Ishikawa (cell line): Measurements from ENCODE around the gene LPCAT1.

ENCODE experiments used
- CEBPB ChIP-seq: IDR thresholded peaks from 2 replicates; pipeline ENCODE4 v1.6.1; 2012
- CREB1 ChIP-seq: IDR thresholded peaks from 2 replicates; pipeline ENCODE4 v1.6.1; 2012; ENCODE audit warnings: low read depth
- EGR1 ChIP-seq: IDR thresholded peaks from 2 replicates; pipeline ENCODE4 v1.6.1; 2012
- EP300 ChIP-seq: IDR thresholded peaks from 2 replicates; pipeline ENCODE4 v1.6.1; 2012; ENCODE audit warnings: borderline replicate concordance
- FOXM1 ChIP-seq: IDR thresholded peaks from 2 replicates; pipeline ENCODE4 v1.6.1; 2012; ENCODE audit warnings: low read depth, borderline replicate concordance
- MAX ChIP-seq: IDR thresholded peaks from 2 replicates; pipeline ENCODE4 v1.6.1; 2012
- NFIC ChIP-seq: IDR thresholded peaks from 2 replicates; pipeline ENCODE4 v1.6.1; 2012
- RAD21 ChIP-seq: IDR thresholded peaks from 2 replicates; pipeline ENCODE4 v1.6.1; 2012; ENCODE audit warnings: low read depth
- REST ChIP-seq: IDR thresholded peaks from 2 replicates; pipeline ENCODE4 v1.6.1; 2012; ENCODE audit warnings: low read depth, mild to moderate bottlenecking
- TAF1 ChIP-seq: IDR thresholded peaks from 2 replicates; pipeline ENCODE4 v1.6.1; 2012; ENCODE audit warnings: low read depth, mild to moderate bottlenecking
- TCF12 ChIP-seq: IDR thresholded peaks from 2 replicates; pipeline ENCODE4 v1.6.1; 2012; ENCODE audit warnings: low read depth
- TEAD4 ChIP-seq: IDR thresholded peaks from 2 replicates; pipeline ENCODE4 v1.6.1; 2012
- USF1 ChIP-seq: IDR thresholded peaks from 2 replicates; pipeline ENCODE4 v1.6.1; 2012
- YY1 ChIP-seq: IDR thresholded peaks from 2 replicates; pipeline ENCODE4 v1.6.1; 2012; ENCODE audit warnings: low read depth
- ZBTB7A ChIP-seq: IDR thresholded peaks from 2 replicates; pipeline ENCODE4 v1.6.1; 2012; ENCODE audit warnings: low read depth

LPCAT1 gene

GRCh38 chr5:1492757-1493156 is 31.0 kb downstream of the LPCAT1 start:
- TF ChIP-seq CREB1 (no peak), REST (no peak), NFIC (no peak), TEAD4 (no peak), RAD21 (no peak), YY1 (no peak), ZBTB7A (no peak), TAF1 (no peak), CEBPB (no peak), MAX (no peak), TCF12 (no peak), USF1 (no peak), FOXM1 (no peak), EP300 (no peak), EGR1 (no peak)

- no peak for TF ChIP-seq EP300
- no peak for TF ChIP-seq CREB1
- no peak for TF ChIP-seq USF1
- no peak for TF ChIP-seq TAF1
- TF ChIP-seq ZBTB7A = no peak
- TF ChIP-seq REST = no peak
- TF ChIP-seq EGR1 = no peak
- no peak for TF ChIP-seq MAX
- TF ChIP-seq CEBPB = no peak
- no peak for TF ChIP-seq NFIC
- no peak for TF ChIP-seq RAD21
- TF ChIP-seq TCF12 = no peak
- no peak for TF ChIP-seq FOXM1
Observed at GRCh38 chr5:1490376-1490775, 33.4 kb downstream of the LPCAT1 start.

- no peak for TF ChIP-seq NFIC
Observed at GRCh38 chr5:1489754-1490153, 34.0 kb downstream of the LPCAT1 start.

GRCh38 chr5:1488882-1489680 is 34.7 kb downstream of the LPCAT1 start:
- TF ChIP-seq FOXM1 (no peak), NFIC (no peak), CREB1 (no peak), TAF1 (no peak), ZBTB7A (no peak), MAX (no peak), USF1 (no peak), TEAD4 (no peak), RAD21 (no peak), YY1 (no peak), REST (no peak), EP300 (no peak), TCF12 (no peak), CEBPB (no peak), EGR1 (no peak)
